WTC11 (cell line): ENCODE measurements around the gene PTPRU.

Experiments
- ATF1 ChIP-seq: sonication (generic); formaldehyde crosslinking; IDR thresholded peaks from 2 replicates; pipeline ENCODE4 v1.8.1; 2023; ENCODE audit warnings: mild to moderate bottlenecking, moderate library complexity, missing genetic modification reagents
- CTCF ChIP-seq: fragments of 200-600 bp; IDR thresholded peaks from 2 replicates; pipeline ENCODE4 v1.8.0; 2022; ENCODE audit warnings: antibody characterized with exemption
- IRF2 ChIP-seq: sonication (generic); formaldehyde crosslinking; IDR thresholded peaks from 2 replicates; pipeline ENCODE4 v1.8.0; 2022; ENCODE audit warnings: low read depth, missing genetic modification reagents, borderline replicate concordance

GRCh38 chr1:29364101-29364678 lies 127.9 kb downstream of the PTPRU start:
- no peak for TF ChIP-seq ATF1
- no peak for TF ChIP-seq CTCF
- no peak for TF ChIP-seq IRF2 (CRISPR knock-in tag)
